GM21515 (cell line): ENCODE measurements around the gene SPACA5.
"Not testable (repeated sequence)": the region's sequence is repeated elsewhere in the genome, so short reads cannot be mapped to it uniquely, and the experiment has no call there.

Source experiments
- ATAC-seq: cut with Tn5 transposase; IDR thresholded peaks from one replicate; pipeline ENCODE4 v1.9.1; 2021; ENCODE audit not compliant: unreplicated experiment

Gene SPACA5

DNA sequence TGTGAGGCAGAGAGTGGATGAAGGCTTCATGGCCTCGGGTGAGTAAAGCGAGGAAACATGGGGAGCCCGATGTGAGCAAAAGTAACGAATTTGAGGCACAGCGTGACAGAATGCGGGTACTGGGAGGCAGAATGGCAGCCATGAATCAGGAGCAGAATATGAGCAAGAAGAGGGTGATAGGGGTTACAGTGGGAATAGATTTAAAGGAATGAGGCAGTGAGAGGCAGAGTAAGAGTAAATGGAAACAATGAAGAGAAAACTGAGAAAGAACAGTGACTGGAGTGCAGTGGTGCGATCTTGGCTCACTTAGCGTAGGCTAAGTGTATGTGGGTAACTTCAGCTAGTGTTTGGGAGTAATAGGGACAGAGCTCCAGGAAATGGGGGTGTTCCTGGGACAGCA is at the start of gene SPACA5:
Gene SPACA5 (plus strand): TSS at position 301 of the 400 bp plus-strand sequence. CDS start 815 bp downstream, outside the sequence.
- not testable (repeated sequence) for ATAC-seq

DNA sequence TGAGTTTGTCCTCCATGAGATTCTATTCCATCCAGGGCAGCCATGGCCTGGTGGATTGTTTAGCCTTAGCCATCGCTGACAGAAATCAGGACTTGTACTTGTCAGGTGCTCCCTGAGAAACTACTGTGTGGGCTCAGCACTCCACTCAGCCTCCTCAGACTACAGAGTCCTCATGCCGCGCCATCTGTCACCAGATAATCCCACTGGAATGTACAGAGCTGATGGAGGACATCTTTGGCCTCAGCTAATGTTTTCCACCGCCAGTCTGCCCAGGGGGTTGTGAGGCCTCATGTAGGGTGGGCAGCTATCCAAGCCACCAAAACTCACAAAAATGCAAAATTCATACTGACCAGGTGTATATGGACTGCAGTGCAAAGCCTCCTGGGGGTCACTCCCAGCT is 48.6 kb upstream of the SPACA5 start:
- ATAC-seq = not testable (repeated sequence)

DNA sequence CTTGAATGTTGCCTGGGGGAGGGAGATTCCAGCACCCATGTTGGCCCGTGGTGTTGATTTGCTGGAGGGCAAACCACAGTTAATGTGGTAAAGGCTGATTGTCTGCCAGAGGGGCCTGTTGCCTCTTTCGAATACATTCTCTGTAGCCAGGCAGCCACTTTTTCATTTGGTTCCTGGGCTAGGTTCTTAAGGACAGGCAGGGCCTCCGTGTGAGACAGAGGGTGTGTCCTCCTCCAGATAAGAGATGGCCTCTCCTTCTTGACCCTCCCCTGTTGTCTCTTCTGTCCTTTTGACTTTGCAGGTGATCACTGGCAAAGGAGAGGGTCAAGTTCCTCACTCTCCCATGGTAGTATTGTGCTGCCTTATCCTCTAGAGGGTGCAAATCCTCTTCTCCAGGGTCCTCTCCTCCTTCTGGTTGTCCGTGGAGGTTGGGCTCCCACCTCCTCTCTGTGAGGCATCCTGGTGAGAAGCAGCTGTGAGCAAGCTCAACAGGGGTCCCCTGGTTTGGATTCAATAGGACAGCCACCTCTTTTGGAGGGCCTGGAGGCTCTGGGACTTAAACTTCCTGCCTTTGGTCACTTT is 47.9 kb upstream of the SPACA5 start:
- ATAC-seq = no peak

DNA sequence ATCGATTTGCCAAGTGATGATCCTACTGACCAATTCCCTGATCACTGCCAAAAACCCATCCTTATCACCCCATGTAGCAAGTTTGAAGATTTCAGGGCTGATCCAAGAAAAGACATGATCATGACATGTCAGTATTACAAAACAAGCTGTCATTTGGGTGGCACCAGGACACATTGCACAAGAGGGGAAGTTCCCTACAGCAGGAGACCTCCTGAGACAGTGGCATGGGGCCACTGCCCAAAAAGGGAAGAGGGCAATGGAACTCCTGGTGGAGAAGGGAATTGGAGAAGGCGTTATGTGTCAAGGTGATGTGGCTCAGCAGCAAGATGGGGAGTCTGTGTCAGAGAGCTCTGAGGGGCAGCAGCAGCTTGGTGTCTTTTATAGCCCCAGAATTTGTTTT is 46.4 kb upstream of the SPACA5 start:
- ATAC-seq = no peak

DNA sequence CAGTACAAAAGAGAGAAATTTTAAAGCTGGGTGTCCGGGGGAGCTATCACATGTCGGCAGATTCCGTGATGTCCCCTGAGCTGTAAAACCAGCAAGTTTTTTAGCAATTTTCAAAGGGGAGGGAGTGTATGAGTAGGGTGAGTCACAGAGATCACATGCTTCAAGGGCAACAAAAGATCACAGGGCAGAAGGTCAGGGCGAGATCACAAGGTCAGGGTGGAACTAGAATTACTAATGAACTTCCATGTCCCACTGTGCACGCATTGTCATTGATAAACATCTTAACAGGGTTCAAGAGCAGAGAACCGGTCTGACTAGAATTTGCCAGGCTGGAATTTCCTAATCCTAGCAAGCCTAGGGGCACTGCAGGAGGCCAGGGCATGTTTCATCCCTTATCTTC is 45.0 kb upstream of the SPACA5 start:
- ATAC-seq = not testable (repeated sequence)

DNA sequence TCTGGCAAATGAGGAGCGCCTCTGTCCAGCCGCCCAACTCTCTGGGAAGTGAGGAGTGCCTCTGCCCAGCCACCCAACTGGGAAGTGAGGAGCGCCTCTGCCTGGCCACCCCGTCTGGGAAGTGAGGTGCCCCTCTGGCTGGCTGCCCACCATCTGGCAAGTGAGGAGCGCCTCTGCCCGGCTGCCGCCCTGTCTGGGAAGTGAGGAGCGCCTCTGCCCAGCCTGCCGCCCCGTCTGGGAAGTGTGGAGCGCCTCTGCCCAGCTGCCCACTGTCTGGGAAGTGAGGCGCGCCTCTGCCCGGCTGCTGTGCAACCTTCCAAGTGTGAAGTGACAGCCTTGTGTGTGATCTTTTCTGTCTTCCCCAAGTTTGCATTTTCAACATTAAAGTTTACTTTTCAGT is 41.3 kb upstream of the SPACA5 start:
- not testable (repeated sequence) for ATAC-seq

DNA sequence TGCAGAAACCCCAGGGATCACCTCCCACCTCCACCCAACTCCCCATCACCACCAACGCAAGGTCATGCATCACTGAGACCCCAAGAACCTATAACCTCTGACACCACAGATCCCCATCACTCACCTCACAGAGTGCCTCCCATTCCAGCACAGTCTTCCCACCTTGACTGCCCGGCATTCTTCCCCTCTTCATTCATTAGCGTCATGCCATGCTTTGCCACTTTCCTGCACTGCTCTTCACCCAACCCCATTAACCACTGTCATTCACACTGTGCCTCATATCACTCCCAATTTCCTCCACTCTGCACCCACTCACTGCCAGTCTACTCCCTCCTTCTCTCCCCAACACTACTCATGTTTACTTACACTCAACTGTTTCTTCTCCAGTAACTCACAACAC is 33.6 kb upstream of the SPACA5 start:
- no peak for ATAC-seq

DNA sequence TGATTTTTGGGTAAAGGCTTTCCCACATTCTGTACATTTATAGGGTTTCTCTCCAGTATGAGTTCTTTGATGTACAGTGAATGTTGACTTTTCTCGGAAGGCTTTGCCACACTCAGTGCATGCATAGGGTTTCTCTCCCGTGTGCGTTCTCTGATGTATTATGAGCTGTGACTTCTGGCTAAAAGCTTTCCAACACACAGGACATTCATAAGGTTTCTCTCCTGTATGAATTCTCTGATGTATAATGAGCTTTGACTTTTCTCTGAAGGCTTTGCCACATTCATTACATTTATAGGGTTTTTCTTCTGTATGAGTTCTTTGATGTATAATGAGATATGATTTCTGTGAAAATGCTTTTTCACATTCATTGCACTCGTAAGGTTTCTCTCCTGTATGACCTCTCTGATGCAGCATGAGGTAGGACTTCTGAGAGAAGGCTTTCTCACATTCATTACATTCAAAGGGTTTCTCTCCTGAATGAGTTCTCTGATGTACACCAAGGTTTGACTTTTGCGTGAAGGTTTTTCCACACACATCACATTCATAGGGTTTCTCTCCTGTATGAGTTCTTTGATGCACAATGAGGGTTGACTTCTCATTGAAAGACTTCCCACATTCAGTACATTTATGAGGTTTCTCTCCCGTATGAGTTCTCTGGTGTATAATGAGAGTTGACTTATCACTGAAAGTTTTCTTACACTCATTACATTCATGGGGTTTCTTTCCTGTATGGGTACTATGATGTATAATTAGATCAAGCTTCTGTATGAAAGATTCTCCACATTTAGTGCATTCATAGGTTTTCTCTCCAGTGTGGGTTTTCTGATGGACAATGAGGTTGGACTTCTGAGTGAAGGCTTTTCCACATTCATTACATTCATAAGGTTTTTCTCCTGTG is 30.3 kb upstream of the SPACA5 start:
- no peak for ATAC-seq

DNA sequence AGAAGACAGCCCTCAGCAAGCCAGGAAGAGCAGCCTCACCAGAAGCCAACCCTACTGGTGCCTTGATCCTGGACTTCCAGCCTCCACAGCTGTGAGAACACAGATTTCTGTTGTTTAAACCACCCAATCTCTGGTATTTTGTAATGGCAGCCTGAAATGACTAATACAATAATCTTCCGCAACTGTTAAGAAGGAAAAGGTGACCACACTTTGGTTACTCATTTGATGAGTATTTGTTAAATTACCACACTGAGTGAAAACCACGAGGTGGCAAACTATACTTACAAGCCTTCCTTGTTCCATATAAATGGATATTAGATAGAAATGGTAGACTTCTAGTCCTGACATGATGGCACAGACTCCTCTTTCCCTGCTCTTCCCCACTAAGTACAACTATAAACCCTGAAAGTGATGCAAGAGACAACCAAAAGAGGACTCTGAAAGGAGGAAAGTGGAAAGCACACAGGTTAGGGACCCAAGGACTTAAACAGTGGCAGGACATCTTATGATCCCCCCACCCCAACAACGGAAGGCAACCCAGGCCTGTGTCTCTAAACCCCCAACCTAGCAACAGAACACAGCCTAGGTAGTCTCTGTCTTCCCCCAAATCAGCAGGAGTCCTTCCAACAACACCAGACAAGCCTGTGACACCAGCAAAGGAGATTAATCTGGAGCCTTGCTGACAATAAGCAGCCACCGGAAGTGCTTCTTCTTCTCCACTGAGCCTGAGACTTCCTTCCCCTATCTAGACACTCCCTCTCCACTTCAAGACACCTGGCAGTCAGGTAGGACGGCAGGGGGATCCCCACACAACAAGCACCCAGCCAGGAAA is 15.3 kb upstream of the SPACA5 start:
- ATAC-seq = no peak

DNA sequence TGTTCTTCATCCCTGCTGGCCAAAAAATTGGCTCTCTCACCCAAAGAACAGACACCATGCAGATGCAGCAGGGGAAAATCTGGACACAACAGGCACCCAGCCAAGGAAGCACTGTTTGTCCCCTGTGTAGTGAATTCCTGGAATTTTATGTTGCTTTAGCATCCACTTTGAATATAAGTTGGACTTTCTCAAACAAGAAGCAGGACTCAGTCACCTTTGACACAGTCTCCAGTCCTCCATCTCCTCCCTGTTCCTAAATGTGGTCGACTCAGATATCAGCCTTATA is 14.8 kb upstream of the SPACA5 start:
- ATAC-seq = no peak

DNA sequence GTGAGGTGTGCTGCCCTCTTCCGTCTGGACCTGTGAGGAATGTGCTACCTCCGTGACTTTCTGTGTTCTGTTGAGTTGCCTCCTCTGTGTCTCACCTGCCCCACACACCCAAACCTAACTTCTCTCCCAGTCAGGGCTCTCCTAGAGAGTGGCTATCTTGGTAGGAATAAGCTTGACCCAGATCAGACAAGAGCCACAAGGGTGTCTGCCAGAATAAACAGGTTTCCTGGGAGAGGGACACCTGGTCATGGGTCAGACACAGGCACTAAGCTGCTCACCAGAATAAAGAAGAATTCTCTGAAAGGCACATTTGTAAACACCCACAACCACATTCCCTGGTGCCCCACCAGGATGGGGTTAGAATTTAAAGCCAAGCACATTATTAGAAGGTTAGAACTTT is 14.1 kb upstream of the SPACA5 start:
- no peak for ATAC-seq

DNA sequence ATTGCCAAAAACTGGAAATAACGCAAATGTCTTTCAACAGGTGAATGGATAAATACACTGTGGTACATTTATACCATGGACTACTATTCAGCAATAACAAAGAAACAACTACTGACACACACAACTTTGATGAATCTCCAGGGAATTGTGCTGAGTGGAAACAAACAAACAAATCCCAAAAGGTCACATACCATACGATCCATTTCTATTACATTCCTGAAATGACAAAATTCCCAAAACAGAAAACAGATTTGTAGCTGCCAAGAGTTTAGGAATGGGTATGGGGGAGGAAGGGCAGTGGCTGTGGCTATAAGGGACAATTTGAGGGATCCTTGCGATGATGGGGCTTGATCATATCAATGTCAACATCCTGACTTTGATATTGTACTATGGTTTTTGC is 5.5 kb upstream of the SPACA5 start:
- no peak for ATAC-seq

DNA sequence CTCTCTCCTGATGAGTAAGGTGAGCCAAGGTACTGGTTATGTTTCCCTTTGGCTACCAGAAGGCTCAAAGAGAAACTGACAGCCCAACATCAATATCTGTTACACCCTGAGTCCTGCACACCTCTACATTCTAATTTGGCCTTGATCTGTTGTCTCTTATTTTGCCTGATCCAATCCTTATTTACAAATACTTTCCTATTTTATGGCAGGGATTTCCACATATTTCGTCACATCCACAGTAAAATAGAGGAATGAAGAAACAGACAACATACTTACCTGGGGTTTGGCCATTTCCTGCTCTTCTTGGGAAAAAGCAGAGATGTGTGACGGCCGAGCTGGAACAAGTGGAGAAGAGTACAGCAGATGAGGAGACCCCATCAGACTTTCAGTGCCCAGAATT is 4.5 kb upstream of the SPACA5 start:
- no peak for ATAC-seq

DNA sequence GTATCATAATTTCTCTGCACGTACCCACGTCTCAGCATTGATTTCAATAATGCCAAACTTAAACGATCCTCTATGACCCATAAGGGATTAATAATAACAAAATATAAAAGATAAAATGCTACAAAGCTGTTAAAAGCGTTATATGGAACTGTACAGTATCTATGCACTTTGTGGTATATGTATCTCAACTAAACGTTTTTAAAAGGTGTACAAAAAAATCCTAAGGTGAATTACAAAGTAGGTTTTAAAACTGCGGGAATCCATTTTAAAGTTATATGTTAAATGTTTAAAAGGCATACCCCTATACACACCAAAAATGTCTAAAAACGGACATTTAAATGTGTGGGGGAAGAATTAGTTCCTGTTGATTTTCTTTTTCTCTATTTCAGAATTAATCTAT is 3.9 kb upstream of the SPACA5 start:
- no peak for ATAC-seq

DNA sequence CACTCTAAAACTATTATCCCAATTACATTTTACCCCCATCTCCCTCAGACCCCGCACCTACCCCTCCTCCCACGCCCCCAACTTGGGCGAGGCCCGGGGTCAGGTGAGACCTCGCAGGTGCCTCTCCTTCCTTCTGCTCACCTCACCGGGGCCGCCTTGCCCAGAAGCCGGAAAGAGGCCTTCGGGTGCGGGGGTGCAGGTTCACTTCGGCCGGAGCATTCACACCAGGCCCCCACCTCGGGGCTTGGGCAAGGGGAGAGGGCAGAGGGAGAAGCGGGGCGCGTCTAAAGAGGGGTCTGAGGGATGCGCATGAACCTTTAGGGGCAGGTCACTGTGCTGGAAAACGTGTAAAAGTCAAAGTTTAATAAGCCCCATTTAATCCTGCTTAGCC is 3.4 kb upstream of the SPACA5 start:
- ATAC-seq = peak; percentile 37

DNA sequence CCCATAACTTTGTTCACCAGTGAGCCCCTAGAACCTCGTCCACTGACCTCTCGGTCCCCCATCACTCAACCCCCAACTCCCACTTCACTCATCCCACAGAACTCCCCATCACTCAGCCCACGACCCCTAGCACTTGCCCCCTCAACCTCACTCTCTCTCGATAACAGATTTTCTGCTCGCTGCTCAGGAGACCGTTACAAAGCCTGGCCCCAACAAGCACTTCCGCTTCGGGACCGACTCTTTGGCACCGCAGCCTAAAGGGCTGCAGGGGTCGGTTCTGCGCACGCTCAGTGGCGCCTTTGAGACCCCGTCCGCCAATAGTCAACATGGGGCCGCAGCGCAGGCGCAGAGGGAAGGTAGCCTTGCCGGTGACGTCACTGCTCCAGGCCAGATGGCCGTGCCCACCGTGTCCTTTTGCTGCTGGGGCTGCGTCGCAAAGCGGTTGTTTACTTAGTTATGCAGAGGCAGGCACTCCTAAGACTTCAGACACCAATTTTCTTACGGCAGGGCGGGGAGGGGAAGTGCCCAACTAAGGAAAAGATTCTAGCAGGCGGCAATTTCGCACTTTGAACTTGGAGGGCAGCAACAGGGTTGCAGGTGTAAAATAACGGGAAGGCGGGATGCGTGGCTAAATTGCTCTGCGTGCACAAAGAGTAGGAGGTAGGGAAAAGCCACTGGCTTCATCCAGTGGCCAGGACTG is 2.9 kb upstream of the SPACA5 start, which contains the start of gene ZNF182:
Gene ZNF182 (minus strand): TSS at position 232 of the 700 bp plus-strand sequence. CDS start 1,380 bp downstream, outside the sequence.
- ATAC-seq = peak; percentile 92

DNA sequence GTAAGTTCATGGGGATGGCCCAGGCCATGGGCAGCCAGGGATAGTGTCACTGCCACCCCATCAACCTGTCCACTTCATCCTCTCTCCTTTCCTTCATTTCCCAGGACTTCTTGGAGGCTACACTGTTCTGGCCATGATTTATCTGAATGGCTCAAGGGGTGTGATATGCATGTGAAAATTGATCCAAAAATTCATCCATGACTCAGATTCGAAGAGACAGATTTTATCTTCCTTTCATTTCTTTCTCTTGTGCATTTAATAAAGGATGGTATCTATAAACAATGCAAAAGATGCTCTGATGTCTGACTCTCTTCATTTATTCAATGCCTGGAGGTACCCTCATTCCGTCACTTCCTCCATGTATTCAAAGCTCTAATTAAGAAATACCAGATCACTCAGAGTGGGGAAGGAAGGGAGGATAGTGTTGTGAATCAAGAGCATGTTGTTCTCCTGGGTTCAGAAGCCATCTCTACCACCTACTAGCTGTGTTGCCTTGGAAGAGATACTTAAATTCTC is 2.7 kb downstream of the SPACA5 start:
- ATAC-seq = not testable (repeated sequence)

DNA sequence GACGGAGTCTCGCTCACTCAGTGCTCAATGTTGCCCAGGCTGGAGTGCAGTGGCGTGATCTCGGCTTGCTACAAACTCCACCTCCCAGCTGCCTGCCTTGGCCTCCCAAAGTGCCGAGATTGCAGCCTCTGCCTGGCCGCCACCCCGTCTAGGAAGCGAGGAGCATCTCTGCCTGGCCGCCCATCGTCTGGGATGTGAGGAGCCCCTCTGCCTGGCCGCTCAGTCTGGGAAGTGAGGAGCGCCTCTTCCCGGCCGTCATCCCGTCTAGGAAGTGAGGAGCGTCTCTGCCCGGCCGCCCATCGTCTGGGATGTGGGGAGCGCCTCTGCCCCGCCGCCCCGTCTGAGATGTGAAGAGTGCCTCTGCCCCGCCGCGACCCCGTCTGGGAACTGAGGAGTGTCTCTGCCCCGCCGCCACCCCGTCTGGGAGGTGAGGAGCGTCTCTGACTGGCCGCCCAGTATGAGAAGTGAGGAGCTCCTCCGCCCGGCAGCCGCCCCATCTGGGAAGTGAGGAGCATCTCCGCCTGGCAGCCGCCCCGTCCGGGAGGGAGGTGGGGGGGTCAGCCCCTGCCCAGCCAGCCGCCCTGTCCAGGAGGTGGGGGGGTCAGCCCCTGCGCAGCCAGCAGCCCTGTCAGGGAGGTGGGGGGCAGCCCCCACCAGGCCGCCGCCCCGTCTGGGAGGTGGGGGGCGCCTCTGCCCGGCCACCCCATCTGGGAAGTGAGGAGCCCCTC is 10.0 kb downstream of the SPACA5 start:
- ATAC-seq = not testable (repeated sequence)

DNA sequence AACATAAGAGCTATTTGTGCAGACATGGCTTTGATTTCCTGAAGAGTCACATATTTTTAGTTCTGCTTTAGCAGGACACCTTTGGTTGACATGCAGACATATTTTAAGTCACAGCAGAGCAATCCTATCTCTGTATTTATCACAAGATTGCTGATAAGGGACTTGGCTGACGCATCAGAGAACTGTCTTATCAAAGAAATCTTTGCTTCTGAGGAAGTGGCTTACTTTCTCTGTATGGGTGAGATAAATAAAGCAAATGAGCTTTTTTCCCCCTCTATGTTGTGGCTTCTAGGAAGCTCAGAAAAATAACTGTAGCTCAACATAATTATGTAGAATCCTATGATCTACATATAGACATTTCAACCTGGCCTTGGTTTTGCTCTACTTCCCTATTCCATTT is 13.1 kb downstream of the SPACA5 start:
- not testable (repeated sequence) for ATAC-seq

DNA sequence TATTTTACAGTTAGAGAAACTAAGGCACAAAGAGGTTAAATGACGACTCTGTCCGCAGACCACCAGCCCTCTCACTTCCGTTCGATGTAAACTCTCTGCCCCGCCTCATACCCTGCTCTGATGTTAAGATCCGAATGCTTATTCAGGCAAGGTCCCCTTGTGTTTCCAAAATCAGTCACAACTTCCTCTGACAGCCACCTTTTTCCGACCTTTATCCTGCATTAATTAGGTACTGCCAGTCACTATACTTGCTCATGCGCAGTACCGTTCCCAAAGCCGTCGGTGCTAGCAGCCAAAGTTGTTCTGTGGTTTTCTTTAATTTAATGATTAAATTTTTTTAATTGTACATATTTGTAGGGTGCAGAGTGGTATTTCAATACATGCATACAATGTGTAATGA is 13.7 kb downstream of the SPACA5 start:
- not testable (repeated sequence) for ATAC-seq
